Adrenal gland (tissue), 5 donors: ENCODE measurements around the gene CLMN.

Experiments used
- POLR2A ChIP-seq, 2 donors: fragments of 450-650 bp; IDR thresholded peaks; one replicate each; pipeline ENCODE4 v1.6.1; 2017; ENCODE audit warnings: antibody characterized with exemption in 2 of 2, mild to moderate bottlenecking in 2 of 2, moderate library complexity in 1 of 2
- TF ChIP-seq, protein P1 (sequence below), 6 experiments: fragments of 450-650 bp in 4 of 6; fragments of 200-600 bp in 2 of 6; sonication (generic) in 1 of 6; IDR thresholded peaks; 1 replicate in 5 of 6; 2 replicates in 1 of 6; pipeline versions ENCODE4 v1.5.1 to v1.8.0; 2016 to 2021; ENCODE audit warnings: antibody characterized with exemption in 6 of 6, mild to moderate bottlenecking in 2 of 6, moderate library complexity in 1 of 6
- donor health status: DM: no; HTN: no; CAD: no.

DNA sequence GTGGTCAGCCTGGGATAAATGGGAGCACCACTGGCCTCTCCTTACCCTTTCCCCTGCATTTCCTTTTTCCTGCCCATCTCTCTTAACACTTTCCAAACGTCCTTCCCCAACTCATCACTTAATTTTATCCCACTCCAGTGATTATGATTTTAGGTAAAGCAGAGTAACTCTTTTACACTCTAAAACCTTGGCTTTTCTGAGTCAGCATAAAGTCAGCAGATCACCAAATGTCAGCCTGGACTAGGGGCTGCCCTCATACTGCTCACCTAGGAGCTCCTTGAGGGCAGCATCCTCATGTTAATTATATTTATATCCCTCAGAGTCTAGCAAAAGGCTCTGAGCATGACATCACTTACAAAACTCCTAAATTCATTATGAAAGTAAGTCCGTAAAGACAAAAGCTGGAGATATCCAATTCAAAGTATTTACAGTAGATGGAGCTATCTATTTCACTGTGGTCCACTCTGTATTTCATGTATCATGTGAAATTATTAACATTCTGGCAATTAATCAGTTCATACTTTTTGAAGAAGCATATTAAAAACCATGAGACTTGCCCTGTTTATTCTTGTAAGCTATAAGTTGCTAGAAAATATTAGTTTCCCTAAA is 145.4 kb downstream of the CLMN start:
- TF ChIP-seq, protein P1, sequence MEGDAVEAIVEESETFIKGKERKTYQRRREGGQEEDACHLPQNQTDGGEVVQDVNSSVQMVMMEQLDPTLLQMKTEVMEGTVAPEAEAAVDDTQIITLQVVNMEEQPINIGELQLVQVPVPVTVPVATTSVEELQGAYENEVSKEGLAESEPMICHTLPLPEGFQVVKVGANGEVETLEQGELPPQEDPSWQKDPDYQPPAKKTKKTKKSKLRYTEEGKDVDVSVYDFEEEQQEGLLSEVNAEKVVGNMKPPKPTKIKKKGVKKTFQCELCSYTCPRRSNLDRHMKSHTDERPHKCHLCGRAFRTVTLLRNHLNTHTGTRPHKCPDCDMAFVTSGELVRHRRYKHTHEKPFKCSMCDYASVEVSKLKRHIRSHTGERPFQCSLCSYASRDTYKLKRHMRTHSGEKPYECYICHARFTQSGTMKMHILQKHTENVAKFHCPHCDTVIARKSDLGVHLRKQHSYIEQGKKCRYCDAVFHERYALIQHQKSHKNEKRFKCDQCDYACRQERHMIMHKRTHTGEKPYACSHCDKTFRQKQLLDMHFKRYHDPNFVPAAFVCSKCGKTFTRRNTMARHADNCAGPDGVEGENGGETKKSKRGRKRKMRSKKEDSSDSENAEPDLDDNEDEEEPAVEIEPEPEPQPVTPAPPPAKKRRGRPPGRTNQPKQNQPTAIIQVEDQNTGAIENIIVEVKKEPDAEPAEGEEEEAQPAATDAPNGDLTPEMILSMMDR (IDR thresholded peaks at IDR 0.05) = peak in 2 of 6 experiments; percentile 27 to 32
- TF ChIP-seq POLR2A (IDR thresholded peaks at IDR 0.05) = no peak
